ENCODE results near the gene RTP3.
"Not testable (repeated sequence)": the region's sequence is repeated elsewhere in the genome, so short reads cannot be mapped to it uniquely, and the experiment has no call there.

The RTP3 gene

DNA sequence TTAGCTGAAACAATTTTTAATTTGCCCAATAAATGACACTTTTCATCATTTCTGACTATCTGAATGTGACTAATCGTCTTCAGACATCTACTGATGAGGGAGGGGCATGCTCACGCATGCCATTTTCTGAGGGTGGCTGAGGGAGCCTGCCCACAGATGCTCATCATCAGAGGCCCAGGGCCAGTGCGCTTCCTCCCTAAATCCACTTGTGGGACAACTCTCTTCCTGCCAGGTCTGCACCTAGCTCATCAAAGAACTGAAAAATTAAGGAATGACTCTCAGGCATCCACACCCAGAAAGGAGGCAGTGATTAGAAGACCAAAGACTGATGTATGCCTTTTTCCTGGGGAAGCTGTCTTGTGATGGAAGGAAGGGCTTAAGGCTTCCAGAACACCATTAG, 22.8 kb downstream of the RTP3 start:
- no peak for DNase-seq

DNA sequence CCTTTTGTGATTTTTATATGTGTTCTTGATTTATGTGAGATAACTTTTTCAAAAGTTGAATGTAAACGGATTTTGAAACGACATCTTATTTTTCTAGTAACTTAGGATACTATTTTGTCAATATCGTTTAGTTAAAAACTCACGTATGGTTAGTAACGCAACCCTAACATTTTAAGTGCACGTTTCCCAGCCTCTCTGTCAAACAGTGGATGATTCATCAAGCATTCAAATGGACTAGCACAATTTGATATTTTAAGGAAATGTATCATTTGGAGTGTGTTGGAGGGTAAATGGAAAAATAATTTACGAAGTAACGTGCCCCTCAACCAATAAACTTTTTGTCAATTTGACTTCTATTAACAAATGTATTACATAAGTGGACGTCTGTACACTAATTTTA, 23.3 kb downstream of the RTP3 start:
- no peak for DNase-seq

GRCh38 chr3:46522201-46522600, 24.4 kb downstream of the RTP3 start:
- not testable (repeated sequence) for DNase-seq

- DNase-seq: no peak
Observed at GRCh38 chr3:46523556-46523955, 25.8 kb downstream of the RTP3 start.

DNA sequence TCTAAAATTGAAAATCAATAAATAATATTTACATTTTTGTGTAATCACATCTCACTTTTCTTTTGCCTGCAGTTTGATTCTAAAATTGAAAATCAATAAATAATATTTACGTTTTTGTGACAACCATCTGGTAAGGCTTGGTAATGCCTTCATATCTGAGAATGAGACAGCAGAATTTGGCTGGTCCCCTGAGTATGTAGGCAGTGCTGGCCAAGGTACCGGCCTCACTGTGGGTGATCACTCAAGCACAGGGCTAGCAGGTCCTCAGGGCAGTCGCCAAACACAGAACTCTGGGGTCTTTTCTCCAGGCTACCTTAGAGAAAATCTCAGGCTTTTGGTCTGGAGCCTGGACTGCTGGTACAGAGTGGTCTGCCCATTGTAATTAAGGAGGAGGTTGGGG, 26.2 kb downstream of the RTP3 start:
- no peak for DNase-seq

DNA sequence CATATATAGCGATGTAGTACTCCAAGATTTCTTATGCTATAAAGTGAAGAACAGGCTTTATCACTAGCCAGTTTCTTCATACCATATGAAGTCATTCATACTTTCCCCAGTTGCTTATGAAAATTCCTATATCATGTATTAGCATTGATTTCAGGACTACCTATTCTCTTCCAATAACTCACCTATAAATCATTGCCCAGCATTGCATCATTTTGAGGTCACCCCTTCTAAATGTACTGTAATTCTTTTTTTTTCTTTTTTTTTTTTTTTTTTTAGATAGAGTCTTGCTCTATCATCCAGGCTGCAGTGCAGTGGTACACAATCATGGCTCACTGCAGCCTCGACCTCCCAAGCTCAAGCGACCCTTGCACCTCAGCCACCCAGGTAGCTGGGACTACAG, 27.1 kb downstream of the RTP3 start:
- no peak for DNase-seq

- DNase-seq: no peak
Observed at GRCh38 chr3:46527239-46527638, 29.5 kb downstream of the RTP3 start.

DNA sequence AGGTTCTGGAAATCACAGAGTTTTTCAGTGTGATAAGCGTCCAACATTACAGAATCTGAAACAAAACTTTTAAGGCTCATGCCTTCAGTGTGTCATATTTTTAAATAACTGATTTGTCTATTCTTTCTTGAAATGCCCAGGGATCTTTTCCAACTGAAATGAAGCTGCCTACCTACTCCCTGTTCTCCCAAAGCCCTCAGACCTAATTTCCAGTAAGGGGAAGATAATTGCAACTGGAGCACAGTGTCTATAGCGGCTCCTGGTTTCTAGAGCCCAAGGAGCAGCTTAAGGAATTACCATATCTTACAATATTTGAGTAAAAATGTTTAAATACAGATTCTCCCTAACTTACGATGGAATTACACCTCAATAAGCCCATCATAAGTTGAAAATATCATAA, 35.3 kb downstream of the RTP3 start:
- no peak for DNase-seq

GRCh38 chr3:46535746-46536145, 38.0 kb downstream of the RTP3 start:
- no peak for DNase-seq

GRCh38 chr3:46536758-46537157, 39.0 kb downstream of the RTP3 start:
- no peak for DNase-seq

- no peak for DNase-seq
Observed at GRCh38 chr3:46537316-46537715, 39.5 kb downstream of the RTP3 start.

GRCh38 chr3:46537779-46538178, 40.0 kb downstream of the RTP3 start:
- DNase-seq: no peak

- not testable (repeated sequence) for DNase-seq
Observed at GRCh38 chr3:46538425-46538802, 40.6 kb downstream of the RTP3 start.

DNA sequence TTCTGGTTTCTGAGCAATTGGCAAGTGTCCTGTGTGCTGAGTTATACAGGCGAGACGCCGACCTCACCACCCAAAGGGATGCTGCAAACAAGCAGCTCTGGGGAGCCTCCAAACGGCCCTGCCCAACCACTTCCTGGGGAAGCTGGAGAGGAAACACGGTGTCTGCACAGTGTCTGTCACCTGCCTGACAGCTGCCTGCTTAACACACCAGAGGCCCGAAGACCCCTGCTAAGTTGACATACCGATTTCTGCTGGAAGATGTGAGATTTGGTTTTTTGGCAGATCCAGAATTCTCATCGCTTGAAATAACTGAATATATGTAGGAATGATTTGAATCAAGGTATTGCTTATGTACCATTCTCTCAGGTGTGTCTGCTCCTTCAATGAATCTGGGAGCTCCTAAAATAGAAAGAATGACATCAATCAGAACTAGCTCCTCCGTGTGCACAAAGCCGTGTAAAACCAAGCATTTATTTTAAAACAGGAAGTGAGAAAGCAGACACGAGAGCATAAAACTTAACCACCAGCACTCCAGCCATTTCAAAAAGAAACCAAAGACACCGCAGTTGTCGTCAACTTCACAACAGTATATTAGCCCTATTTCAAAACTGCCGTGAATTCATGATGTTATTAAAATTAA, 41.1 kb downstream of the RTP3 start:
- DNase-seq: peak in 2 of 3 experiments; percentile 24 to 59

DNA sequence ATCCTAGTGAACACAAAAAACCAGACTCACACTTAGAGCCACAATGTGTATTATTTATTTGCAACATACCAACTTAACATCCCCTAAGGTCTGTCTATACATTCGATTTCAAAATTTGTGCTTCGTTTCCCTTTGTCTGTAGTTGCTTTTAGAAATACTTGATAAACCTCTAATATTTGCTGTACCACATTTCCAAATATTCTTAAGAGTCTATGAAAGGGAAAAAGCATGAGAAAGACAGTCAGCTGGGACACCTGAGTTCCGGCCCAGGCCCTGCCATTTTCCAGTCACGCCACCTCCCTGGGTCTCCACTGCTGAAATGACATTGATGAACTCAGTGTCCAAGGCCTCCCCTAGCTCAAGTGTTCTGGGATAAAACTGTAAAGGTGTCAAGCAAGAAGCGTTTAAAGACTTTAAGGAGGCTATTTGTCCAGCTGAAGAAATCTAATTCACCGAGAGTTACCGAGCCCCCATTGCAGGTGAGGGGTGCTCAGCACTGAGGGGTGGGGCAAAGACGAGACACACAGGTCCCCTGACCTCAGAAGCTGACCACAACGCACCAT, 41.7 kb downstream of the RTP3 start:
- DNase-seq: no peak

DNA sequence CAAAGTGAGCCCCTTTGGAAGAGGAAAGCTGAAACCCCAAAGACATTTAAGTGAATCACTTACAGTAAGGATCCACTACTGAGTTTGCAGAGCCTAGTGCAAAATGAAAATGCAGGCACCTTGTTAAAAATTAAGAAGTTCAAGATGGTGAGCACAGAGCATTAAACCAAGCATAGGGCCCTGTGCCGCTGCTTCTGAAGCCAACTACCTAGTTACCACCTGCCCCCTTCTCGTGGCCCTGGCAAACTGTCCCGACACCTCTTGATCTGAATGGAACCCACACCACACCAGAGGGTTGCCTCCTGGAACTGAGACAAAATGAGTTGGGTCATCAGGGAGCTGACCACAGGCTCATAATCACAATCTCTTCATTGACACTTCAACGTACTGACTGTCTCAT, 42.8 kb downstream of the RTP3 start:
- no peak for DNase-seq

DNA sequence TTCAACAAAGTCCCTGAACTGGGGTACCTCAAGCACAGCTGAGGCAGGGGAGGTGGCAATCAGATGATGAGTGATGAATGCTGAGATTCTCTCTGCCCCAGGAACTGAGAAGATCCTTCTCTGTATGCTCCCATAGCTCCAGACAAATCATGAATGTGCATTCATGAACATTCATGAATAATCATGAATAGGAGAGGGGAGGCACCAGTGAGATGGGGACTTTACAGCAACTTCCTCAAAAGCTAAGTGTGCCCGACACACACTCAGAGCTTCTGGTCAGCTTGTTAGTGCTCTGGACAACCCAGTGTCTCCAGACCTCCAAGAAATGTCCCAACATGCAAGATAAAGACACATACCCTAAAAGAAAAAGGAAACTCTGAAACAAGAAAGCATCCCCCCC, 44.1 kb downstream of the RTP3 start:
- DNase-seq: no peak

DNA sequence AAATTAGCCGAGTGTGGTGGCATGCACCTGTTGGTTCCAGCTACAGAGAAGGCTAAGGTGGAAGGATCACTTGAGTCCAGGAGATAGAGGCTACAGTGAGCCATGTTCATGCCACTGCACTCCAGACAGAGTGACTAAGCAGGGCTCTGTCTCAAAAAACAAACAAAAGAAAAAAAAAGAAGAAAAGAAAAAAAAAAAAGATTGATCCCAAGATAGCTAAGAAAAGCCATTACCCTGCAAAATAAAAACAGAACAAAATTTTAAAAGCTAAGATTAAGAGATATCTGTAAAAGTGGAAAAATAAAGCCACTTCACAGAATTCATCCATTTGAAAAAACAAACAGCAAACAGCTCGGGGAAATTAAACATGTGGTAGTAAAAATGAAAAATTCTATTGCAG, 44.6 kb downstream of the RTP3 start:
- DNase-seq: no peak

DNA sequence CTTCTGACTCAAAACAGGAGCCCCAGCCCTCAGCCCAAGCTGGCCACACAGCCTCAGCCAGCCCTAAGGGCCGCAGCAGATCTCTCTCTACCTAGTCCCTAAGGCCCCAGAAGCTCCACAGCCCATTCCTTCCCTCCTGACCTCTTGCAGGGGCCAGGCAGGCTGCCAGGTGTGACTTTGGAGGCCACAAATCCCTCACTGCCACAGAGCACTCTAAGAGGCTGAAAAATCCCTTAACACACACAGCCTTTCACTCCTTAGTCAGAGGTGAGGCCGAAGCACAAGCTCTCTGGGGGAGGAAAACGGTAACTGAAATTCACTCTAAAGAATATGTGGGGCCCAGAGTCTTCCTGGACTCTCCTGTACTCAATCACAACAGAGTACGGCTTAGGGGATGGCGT, 45.0 kb downstream of the RTP3 start:
- no peak for DNase-seq

DNA sequence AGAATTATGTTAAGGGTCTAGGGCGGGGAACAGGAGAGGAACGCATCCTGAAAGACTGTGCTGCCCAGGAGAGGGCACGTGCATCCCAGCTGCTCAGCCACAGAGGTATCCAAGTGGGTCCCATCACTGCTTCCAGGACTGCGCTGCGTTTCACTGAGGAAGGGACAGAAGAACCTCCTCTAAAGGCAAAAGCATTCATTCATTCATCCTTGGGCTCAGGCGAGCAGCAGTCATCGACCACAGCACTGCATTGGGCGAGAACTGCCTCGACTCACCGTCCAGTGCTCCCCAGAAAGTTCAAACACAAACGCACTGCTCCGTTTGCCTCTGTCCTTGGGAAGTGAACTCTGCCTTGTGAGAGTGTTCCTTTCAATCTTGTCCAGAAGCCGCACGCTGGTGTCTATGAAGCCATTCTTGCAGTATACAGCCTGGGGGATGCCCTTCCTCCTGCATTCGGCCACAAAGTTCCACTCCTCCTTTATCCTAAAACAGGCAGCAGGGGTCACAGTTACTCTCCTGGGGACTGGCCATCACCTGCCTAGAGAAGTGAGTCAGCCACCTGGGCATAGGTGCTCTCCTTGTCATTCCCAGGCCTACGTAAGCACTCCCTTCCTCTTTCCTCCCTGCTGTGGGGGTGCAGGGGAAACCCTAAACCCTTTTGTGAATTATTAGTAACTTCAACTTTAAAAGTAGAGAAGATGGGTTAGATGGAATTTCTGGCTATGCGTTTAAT, 47.2 kb downstream of the RTP3 start:
- DNase-seq: no peak

GRCh38 chr3:46545818-46546630, 48.2 kb downstream of the RTP3 start:
- no peak for DNase-seq

DNA sequence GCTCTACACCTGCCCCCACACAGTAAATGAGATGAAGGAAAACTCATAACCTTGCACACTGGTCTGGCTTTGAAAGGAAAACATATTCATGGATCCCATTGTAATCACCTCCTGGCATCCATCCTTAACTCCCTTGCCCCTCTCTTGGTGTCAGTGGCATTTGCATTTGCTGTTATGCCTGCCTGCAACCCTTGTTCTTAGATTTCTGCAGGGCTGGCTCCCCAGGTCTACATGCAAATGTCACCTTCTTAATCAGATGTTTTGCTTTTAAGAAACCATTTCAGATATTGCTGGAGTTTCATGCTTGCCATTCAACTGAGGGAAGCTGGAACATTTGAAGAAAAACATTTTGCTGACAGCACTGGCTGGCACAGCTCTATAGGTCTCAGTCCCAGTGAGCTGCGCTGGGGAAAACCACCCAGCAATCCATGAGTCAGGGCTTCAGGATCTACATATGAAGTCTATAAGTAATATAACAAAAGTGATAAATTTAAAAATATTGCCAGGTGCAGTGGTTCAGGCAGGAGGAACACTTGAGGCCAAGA, 49.2 kb downstream of the RTP3 start:
- DNase-seq: no peak

GRCh38 chr3:46548611-46549010, 50.8 kb downstream of the RTP3 start:
- not testable (repeated sequence) for DNase-seq
